ENCODE results near the gene C1QL4.
A peak's percentile ranks its signal among the peaks of the same experiment; 100 is the strongest.
"Not testable (repeated sequence)": the region's sequence is repeated elsewhere in the genome, so short reads cannot be mapped to it uniquely, and the experiment has no call there.

C1QL4 gene

DNA sequence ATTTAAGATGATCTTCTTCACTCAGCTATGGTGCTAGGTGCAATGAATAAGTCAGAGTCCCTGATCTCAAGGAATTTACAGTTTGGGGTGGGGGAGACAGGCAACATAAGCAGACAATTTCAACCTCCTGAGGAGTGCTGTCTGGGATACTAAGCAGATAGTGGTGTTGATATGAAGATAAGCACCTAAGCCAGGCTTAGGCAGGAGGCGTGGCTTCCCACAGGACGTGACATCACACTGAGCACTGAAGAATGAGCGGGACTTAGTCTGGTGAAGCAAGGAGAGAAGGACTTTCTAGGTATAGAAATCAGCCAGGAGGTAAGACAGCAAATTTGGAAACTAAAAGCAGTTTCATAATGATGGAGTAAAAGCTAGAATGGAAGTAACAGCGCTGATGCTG, 35.2 kb downstream of the C1QL4 start:
- no peak for DNase-seq (ENCODE audit: low spot score)

DNA sequence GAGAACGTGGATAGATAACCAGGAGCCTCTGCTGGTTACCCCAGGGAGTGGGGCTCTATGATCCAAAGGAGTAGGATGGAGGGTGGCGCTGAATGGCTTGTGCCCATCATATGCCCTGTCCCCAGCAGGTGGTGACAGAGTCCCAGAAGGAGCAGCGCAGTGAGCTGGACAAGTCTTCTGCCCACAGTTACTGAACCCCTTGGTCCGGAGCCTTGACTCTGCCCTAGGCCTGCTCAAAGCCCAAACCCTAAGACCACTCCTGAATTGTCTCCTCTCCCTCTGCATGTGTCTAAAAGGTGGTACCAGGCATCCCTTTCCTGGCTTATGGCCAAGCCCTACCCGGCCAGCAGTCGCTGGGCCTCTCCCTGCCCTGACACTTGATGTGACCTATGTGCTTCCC, 38.8 kb downstream of the C1QL4 start:
- DNase-seq (ENCODE audit: low spot score), result no peak

GRCh38 chr12:49297695-49298060, 39.3 kb downstream of the C1QL4 start:
- DNase-seq (ENCODE audit: low spot score), result no peak

DNA sequence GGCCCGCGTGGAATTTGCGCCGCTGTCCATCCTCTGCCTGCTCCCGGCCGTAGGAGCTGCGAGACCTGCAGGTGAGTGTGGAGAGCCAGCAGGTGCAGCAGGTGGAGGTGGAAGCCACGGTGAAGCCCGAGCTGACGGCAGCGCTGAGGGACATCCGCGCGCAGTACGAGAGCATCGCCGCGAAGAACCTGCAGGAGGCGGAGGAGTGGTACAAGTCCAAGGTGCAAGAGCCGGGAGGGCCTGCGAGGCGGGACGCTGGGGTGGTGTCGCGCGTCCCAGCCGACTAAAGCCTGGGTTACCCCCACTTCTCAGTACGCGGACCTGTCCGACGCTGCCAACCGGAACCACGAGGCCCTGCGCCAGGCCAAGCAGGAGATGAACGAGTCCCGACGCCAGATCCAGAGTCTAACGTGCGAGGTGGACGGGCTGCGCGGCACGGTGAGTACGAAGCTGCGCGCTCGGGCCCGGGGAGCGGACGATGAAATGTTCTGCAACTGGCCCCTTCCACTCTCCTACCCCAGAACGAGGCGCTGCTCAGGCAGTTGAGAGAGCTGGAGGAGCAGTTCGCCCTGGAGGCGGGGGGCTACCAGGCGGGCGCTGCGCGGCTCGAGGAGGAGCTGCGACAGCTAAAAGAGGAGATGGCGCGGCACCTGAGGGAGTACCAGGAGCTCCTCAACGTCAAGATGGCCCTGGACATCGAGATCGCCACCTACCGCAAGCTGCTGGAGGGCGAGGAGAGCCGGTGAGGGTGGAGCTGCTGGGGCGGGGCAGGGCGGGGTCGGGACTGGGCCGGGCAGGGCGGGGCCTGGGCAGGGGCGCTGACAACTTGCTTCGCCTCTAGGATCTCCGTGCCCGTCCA, 39.9 kb downstream of the C1QL4 start:
- DNase-seq (ENCODE audit: low spot score), result peak; percentile 37

GRCh38 chr12:49296034-49296835, 40.8 kb downstream of the C1QL4 start:
- peak; percentile 64 for DNase-seq (ENCODE audit: low spot score)

- DNase-seq (ENCODE audit: low spot score), result no peak
These were observed 41.7 kb downstream of the C1QL4 start, which contains the start of gene PRPH for GRCh38 chr12:49295082-49295936. TSS of gene PRPH (plus strand) at chr12:49295147. CDS start at chr12:49295201, 54 bp downstream.

DNA sequence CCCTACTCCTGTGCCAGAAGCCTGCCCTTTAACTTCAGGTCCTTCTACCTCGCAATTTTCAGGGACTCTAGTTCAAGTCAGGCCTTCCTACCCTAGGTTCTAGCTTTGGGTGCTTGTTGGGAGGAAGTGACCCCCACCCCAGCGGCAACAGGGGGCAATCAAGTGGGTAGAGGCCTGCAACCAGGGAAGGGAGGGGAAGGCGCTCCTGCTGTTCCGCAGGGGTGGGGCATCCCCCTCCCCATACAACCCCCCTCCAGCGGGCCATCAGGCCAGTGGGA, 42.2 kb downstream of the C1QL4 start:
- no peak for DNase-seq (ENCODE audit: low spot score)

DNA sequence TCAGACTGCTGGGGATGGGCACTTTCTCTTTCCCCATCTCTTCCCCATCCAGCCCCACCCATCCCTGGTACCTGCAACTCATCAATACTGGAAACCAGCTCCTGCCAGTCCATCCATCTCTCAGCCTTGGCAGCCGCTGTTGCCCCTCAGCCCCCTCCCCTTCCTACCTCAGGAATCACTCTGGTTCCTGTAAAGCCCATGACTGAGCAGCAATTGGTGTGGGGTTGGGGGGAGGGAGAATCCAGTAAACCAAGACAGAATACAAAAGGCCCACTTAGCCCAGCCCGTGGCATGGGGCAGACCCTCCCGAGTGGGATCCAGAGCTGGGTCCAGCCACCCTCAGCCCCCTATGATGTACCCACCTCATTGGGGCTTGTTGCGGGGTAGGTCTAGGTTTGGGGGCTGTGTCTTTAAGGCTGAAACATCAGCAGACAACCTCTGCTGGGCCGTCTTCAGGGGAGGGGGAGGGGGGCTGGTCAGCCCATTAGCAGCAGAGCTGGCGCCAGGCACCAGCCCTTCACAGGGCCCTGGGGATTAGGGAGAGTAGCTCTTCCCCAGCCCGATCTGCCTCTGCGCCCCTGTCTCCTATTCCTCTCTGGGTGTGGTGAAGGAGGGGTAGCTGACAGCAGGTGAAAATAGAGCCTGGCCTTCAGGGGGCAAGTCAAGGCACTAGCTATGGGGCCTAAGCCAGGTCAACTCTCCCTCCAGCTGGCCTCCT, 42.7 kb downstream of the C1QL4 start:
- no peak for DNase-seq (ENCODE audit: low spot score)

- DNase-seq (ENCODE audit: low spot score), result peak; percentile 53
These were observed 43.7 kb downstream of the C1QL4 start for GRCh38 chr12:49293056-49293956.

GRCh38 chr12:49292729-49293055, 44.3 kb downstream of the C1QL4 start:
- DNase-seq (ENCODE audit: low spot score), result no peak

DNA sequence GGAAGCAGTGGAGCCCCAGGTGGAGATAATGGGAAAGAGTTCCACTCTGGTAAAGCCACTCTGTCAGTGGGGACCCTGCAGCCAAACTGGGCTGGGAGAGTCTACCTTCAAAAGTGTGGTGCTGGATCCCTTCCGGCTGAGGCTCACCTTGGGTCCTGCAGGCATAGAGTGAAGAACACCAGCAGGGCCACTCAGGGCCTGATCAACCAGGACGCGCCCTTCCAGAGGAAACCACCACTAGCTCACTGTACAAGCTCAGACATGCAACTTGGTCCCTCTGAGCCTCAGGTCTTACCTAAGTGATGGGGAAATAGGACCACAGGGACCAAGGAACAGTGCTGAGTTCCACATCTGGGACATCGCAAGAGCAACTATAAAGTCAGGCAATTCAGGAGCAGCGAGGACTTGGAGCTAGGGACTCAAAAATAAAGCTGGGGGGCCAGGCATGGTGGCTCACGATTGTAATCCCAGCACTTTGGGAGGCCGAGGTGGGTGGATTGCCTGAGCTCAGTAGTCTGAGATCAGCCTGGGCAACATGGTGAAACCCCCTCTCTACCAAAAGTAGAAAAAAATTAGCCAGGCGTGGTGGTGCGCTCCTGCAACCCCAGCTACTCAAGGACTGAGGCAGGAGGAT, 47.9 kb downstream of the C1QL4 start:
- no peak for DNase-seq (ENCODE audit: low spot score)

DNA sequence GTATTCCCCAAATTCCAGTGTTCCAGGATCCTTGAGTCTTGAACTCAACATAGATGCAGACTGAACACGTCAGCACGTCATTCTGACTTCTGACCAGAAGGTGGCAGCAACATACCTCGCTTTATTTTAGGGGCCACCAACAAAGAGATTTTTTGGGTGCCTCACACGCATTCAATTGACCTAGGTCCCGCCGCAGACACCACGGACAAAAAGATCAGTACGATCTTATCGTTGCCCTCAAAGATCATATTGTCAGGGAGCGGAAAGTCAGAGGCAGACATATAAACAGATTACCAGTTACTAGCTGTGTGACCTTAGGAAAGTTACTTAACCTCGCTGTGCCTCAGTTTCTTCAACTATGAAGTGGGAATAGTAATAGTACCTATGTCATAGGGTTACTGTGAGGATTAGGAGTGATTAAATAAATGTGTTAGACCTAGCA, 48.6 kb downstream of the C1QL4 start:
- DNase-seq (ENCODE audit: low spot score), result peak; percentile 82

- DNase-seq (ENCODE audit: low spot score), result no peak
These were observed 49.1 kb downstream of the C1QL4 start for GRCh38 chr12:49287876-49288275.

DNA sequence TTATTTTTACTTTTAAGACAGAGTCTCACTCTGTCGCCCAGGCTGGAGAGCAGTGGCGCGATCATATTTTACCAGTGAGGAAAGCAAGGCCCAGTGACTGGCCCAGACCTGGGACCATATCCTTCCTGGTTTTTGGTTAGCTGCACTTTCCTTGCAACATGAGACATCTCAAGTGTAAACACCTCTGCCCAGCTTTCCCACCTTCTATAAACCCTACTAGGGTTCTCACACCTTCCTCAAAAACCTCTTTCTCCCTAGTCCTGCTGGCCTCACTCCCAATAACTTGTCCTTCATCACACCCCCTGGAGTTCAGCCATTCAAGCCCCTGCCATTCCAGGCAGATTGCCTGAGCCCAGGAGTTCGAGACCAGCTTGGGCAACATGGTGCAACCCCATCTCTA, 52.3 kb downstream of the C1QL4 start:
- no peak for DNase-seq (ENCODE audit: low spot score)

- peak; percentile 44 for DNase-seq (ENCODE audit: low spot score)
These were observed 53.2 kb downstream of the C1QL4 start for GRCh38 chr12:49283541-49284429.

DNA sequence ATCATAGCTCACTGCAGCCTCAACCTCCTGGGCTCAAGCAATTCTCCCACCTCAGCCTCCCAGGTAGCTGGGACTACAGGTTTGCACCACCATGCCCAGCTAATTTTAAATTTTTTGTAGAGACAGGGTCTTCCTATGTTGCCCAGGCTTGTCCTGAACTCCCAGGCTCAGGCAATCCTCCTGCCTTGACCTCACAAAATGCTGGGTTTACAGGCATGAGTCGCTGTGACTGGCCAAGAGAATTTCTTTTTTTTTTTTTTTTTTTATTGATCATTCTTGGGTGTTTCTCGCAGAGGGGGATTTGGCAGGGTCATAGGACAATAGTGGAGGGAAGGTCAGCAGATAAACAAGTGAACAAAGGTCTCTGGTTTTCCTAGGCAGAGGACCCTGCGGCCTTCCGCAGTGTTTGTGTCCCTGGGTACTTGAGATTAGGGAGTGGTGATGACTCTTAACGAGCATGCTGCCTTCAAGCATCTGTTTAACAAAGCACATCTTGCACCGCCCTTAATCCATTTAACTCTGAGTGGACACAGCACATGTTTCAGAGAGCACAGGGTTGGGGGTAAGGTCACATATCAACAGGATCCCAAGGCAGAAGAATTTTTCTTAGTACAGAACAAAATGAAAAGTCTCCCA, 54.1 kb downstream of the C1QL4 start:
- not testable (repeated sequence) for DNase-seq (ENCODE audit: low spot score)

Measured in GM03348 (cell line).